Measurements from ENCODE around the gene HJURP.

HJURP gene

DNA sequence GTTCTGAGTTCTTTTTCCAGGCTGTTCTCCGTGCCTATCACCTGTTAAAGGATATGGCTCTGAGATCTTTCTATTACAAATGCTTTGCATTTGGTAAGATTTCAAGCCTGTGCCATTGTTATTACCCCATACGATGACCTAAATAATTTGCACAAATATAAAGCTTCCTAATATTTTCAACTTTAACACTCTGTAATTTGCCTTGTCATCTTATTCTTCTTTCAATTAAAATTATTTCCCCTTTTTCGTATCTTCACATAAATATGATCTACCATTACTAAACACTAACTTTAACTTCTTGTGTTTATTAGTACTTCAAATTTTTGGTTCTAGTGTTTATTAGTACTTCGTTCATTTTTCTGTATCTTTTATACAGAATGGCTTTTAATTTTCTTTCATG lies 17.1 kb upstream of the HJURP start:
- TF ChIP-seq CTCF (conservative IDR thresholded peaks at IDR 0.05; ENCODE audit: low read depth, low read length): no peak
- no peak overlapping the region for H3K4me3 ChIP-seq (ENCODE audit: low read length)
- no peak for DNase-seq (ENCODE audit: low read depth)

DNA sequence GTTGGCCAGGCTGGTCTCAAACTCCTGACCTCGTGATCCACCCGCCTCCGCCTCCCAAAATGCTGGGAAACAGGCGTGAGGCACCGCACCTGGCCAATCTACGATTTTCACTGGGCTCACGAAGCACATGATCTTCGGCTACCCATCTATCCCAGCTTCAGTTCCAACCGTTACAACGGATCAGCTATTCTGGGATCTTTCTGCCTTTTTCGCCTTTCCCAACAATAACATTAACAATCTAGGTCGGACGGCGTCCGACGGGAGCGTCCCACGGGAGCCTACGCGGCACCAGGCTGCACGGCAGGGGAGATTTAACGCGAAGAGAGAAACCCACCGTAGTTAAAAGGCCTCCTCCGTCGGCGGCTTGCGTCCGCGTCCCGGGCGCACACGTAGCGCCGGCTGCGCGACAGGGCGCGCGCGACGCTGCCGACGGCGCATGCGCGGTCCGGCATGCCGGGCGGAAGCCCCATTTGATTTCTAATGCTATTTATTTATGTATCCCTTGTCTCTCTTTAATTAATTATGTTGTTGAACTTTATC lies 13.7 kb upstream of the HJURP start, which contains the start of gene MSL3B:
TSS of gene MSL3B (minus strand) at position 394 of the 540 bp plus-strand sequence.
- DNase-seq (ENCODE audit: low read depth): no peak
- peak within 1 kb of the TSS; percentile 55 for H3K4me3 ChIP-seq (ENCODE audit: low read length)
- no peak for TF ChIP-seq CTCF (conservative IDR thresholded peaks at IDR 0.05; ENCODE audit: low read depth, low read length)

GRCh38 chr2:233866479-233866878 lies 12.1 kb upstream of the HJURP start:
- DNase-seq (ENCODE audit: low read depth): no peak

DNA sequence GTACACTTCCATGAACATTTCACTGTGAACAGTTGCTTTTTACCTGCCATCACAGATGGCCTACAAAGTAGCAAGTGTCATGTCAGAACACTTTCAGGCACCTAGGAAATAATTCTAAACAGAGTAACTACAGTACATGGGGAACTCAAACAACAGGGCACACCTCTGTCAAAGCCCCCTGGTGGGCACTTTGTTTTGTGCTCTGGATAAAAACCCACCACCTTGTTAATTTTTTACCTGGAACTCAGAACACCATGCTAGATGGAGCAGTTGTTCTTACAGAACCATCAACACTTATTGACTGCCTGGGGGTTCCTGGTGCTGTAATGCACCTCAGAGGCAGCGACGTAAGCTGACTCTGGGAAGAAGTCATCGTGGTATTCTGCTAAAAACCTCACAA lies 11.5 kb upstream of the HJURP start:
- DNase-seq (ENCODE audit: low read depth): no peak

More at GRCh38 chr2:233866479-233866878, 12.1 kb upstream of the HJURP start:
- TF ChIP-seq CTCF (conservative IDR thresholded peaks at IDR 0.05; ENCODE audit: low read depth, low read length): no peak
- no peak overlapping the region for H3K4me3 ChIP-seq (ENCODE audit: low read length)

GRCh38 chr2:233862261-233862768 lies 8.0 kb upstream of the HJURP start:
- DNase-seq (ENCODE audit: low read depth): no peak
- H3K4me3 ChIP-seq (ENCODE audit: low read length): no peak overlapping the region
- no peak for TF ChIP-seq CTCF (conservative IDR thresholded peaks at IDR 0.05; ENCODE audit: low read depth, low read length)

More for the DNA sequence above, 11.5 kb upstream of the HJURP start:
- TF ChIP-seq CTCF (conservative IDR thresholded peaks at IDR 0.05; ENCODE audit: low read depth, low read length): peak; percentile 40
- H3K4me3 ChIP-seq (ENCODE audit: low read length): no peak overlapping the region

GRCh38 chr2:233858331-233858730 lies 4.0 kb upstream of the HJURP start:
- no peak for TF ChIP-seq CTCF (conservative IDR thresholded peaks at IDR 0.05; ENCODE audit: low read depth, low read length)
- no peak for DNase-seq (ENCODE audit: low read depth)
- H3K4me3 ChIP-seq (ENCODE audit: low read length): no peak overlapping the region

DNA sequence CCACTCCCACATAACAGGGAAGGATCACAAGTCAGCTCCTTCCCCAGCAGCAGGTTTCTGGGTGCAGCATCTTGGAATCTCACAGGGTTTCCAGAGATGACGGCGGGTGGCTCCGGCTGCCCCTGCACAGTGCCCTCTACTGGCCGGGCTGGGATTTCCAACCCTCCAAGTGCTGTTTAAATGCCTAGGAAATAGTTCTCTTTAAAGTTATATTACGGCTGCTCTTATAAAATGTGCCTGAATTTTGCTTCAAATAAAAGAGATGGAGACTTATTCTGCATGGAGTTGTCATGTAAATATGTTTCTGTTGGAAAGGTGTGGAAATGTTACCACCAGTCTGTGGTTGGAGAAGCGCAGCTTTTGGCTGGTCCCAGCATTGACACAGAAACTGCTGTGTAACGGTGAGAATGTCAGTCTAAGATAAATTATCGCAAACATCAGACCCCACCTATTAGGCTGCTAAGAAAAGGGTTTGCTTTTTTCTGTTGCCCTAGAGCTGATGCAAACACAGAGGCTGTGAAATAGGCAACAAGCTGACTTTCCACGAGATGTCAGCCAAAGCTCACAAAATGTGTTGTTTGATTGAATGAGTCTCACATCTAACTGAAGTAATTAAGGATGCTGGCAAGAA lies 3.3 kb upstream of the HJURP start:
- no peak overlapping the region for H3K4me3 ChIP-seq (ENCODE audit: low read length)
- peak; percentile 76 for TF ChIP-seq CTCF (conservative IDR thresholded peaks at IDR 0.05; ENCODE audit: low read depth, low read length)
- DNase-seq (ENCODE audit: low read depth): no peak

Data from retinal pigment epithelial cell (primary cell).